GM12878 (cell line): Measurements from ENCODE around the gene GABPA.
A peak's percentile ranks its signal among the peaks of the same experiment; 100 is the strongest.

Source experiments
- CBFB ChIP-seq: IDR thresholded peaks from 2 replicates; pipeline ENCODE4 v1.6.1; 2016; ENCODE audit warnings: antibody characterized with exemption, low read depth
- CBX5 ChIP-seq: sonication (generic); IDR thresholded peaks from 2 replicates; pipeline ENCODE4 v1.6.1; 2016; ENCODE audit warnings: low read depth, moderate library complexity, mild to moderate bottlenecking, inconsistent platforms
- EZH2 ChIP-seq: IDR thresholded peaks from 2 replicates; pipeline ENCODE4 v1.6.1; 2012; ENCODE audit warnings: low read depth, mild to moderate bottlenecking, control low read depth, inconsistent platforms, low read length, borderline replicate concordance; ENCODE audit not compliant: control insufficient read depth
- MTA3 ChIP-seq: IDR thresholded peaks from 2 replicates; pipeline ENCODE4 v1.6.1; 2012; ENCODE audit warnings: low read length, inconsistent platforms, borderline replicate concordance
- POLR2AphosphoS5 ChIP-seq: IDR thresholded peaks from 2 replicates; pipeline ENCODE4 v1.6.1; 2011; ENCODE audit warnings: mild to moderate bottlenecking, low read length, inconsistent platforms
- SMC3 ChIP-seq: IDR thresholded peaks from 2 replicates; pipeline ENCODE4 v1.6.1; 2011; ENCODE audit warnings: low read length, improper control_type of control experiment, borderline replicate concordance
- TF ChIP-seq, protein P1 (sequence below), 3 experiments: IDR thresholded peaks in 2 of 3; conservative IDR thresholded peaks in 1 of 3; 2 replicates each; pipeline ENCODE4 v1.5.1; 2011; ENCODE audit warnings: low read depth in 3 of 3, low read length in 3 of 3, mild to moderate bottlenecking in 3 of 3, control low read depth in 2 of 3, moderate library complexity in 2 of 3, inconsistent platforms in 1 of 3, mixed read lengths in 1 of 3; ENCODE audit not compliant: control insufficient read depth in 2 of 3, insufficient read depth in 1 of 3; ENCODE audit errors: extremely low read depth in 1 of 3
- TF ChIP-seq, protein P2 (sequence below): IDR thresholded peaks from 2 replicates; pipeline ENCODE4 v1.6.1; 2011; ENCODE audit warnings: borderline replicate concordance, low read depth, mild to moderate bottlenecking, moderate library complexity, mixed read lengths, low read length; ENCODE audit not compliant: insufficient read depth; ENCODE audit errors: extremely low read length

DNA sequence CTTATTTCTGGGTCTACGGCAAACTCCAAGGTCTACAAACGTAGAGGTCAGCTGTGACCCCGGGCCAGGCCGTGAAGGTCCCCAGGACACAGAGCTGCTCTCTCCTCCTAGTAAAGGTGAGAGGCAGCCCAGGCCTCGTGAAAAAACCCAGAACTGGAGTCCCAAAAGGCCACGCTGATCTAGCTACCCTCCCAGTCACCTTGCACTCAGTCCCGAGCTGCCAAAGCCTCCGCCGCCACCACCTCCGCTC, 193 bp upstream of the GABPA start:
- TF ChIP-seq, protein P1, sequence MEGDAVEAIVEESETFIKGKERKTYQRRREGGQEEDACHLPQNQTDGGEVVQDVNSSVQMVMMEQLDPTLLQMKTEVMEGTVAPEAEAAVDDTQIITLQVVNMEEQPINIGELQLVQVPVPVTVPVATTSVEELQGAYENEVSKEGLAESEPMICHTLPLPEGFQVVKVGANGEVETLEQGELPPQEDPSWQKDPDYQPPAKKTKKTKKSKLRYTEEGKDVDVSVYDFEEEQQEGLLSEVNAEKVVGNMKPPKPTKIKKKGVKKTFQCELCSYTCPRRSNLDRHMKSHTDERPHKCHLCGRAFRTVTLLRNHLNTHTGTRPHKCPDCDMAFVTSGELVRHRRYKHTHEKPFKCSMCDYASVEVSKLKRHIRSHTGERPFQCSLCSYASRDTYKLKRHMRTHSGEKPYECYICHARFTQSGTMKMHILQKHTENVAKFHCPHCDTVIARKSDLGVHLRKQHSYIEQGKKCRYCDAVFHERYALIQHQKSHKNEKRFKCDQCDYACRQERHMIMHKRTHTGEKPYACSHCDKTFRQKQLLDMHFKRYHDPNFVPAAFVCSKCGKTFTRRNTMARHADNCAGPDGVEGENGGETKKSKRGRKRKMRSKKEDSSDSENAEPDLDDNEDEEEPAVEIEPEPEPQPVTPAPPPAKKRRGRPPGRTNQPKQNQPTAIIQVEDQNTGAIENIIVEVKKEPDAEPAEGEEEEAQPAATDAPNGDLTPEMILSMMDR (IDR thresholded peaks at IDR 0.05 in 2 of 3, conservative IDR thresholded peaks at IDR 0.05 in 1 of 3; ENCODE audit: control insufficient read depth in 2 of 3, extremely low read depth in 1 of 3, insufficient read depth in 1 of 3, low read depth in 3 of 3, low read length in 3 of 3), result no peak
- TF ChIP-seq SMC3, result no peak
- no peak for TF ChIP-seq EZH2
- peak; percentile 95 for TF ChIP-seq POLR2AphosphoS5
- 0 out of 2 replicates have a peak, but pooled peaks have one; percentile 17 for TF ChIP-seq CBX5
- TF ChIP-seq, protein P2, sequence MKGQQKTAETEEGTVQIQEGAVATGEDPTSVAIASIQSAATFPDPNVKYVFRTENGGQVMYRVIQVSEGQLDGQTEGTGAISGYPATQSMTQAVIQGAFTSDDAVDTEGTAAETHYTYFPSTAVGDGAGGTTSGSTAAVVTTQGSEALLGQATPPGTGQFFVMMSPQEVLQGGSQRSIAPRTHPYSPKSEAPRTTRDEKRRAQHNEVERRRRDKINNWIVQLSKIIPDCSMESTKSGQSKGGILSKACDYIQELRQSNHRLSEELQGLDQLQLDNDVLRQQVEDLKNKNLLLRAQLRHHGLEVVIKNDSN, result no peak
- peak; percentile 37; the same call in 1 of the 2 replicates for TF ChIP-seq MTA3
- TF ChIP-seq CBFB, result 0 out of 2 replicates have a peak, but pooled peaks have one; percentile 22
